Spleen (tissue), 11 donors: ENCODE results near the gene ASTN1. TPM values are rescaled to one million over a fixed set of nuclear protein-coding genes. Genes with fewer than 3 reads are reported as not detected.

Source experiments
- DNase-seq: peaks from one replicate; pipeline ENCODE4 v3.0.0-alpha.2; 2020
- H3K27ac ChIP-seq, 8 donors: fragments of 200-600 bp; sonication (generic) in 7 of 8; 1 replicate in 4 of 8; 2 replicates in 4 of 8; pipeline versions ENCODE4 v1.5.0 to v1.8.0; 2016 to 2021; ENCODE audit warnings: inconsistent platforms in 4 of 8, mild to moderate bottlenecking in 4 of 8, moderate library complexity in 1 of 8
- H3K27me3 ChIP-seq, 7 donors: fragments of 200-600 bp; sonication (generic) in 6 of 7; replicated peaks in 1 of 7; 1 replicate in 4 of 7; 2 replicates in 3 of 7; pipeline versions ENCODE4 v1.5.0 to v1.8.0; 2016 to 2021; ENCODE audit warnings: inconsistent platforms in 3 of 7, mild to moderate bottlenecking in 1 of 7
- H3K36me3 ChIP-seq, 6 donors: fragments of 200-600 bp; sonication (generic) in 5 of 6; 1 replicate in 4 of 6; 2 replicates in 2 of 6; pipeline versions ENCODE4 v1.5.0 to v1.8.0; 2016 to 2021; ENCODE audit warnings: inconsistent platforms in 2 of 6
- H3K4me1 ChIP-seq, 6 donors: fragments of 200-600 bp; sonication (generic) in 5 of 6; 1 replicate in 3 of 6; 2 replicates in 3 of 6; pipeline versions ENCODE4 v1.5.0 to v1.8.0; 2016 to 2021; ENCODE audit warnings: inconsistent platforms in 3 of 6
- H3K4me3 ChIP-seq, 8 donors: fragments of 200-600 bp; sonication (generic) in 7 of 8; 1 replicate in 4 of 8; 2 replicates in 4 of 8; pipeline versions ENCODE4 v1.5.0 to v1.8.0; 2016 to 2021; ENCODE audit warnings: inconsistent platforms in 4 of 8, mild to moderate bottlenecking in 4 of 8, moderate library complexity in 2 of 8
- H3K9me3 ChIP-seq, 8 donors: fragments of 200-600 bp; sonication (generic) in 7 of 8; 1 replicate in 4 of 8; 2 replicates in 4 of 8; pipeline versions ENCODE4 v1.5.0 to v1.8.0; 2016 to 2021; ENCODE audit warnings: inconsistent platforms in 4 of 8
- POLR2A ChIP-seq, 3 donors: fragments of 450-650 bp; IDR thresholded peaks; one replicate each; pipeline ENCODE4 v1.5.1; 2017; ENCODE audit warnings: antibody characterized with exemption in 3 of 3, mild to moderate bottlenecking in 1 of 3
- POLR2AphosphoS5 ChIP-seq, 3 donors: sonication (generic); formaldehyde crosslinking; IDR thresholded peaks; one replicate each; pipeline ENCODE4 v1.5.1; 2017; ENCODE audit warnings: antibody characterized with exemption in 3 of 3
- WGBS, 5 donors: extraction: QIAGEN DNeasy Blood & Tissue Kit in 3 of 5; methylation state at CpG; one replicate each; pipeline versions ENCODE4 v1.1.5 to v1.1.7; 2013 to 2018; 5-methylcytosine and 5-hydroxymethylcytosine counted together
- intact Hi-C: fragments of 100-400 bp; cut with DNase I; formaldehyde crosslinking; loops from one replicate; pipeline ENCODE4 v1.15.0; 2023; ENCODE audit warnings: low total_unique reads
- polyA plus RNA-seq, 3 donors: library from polyadenylated mRNA; stranded (reverse); fragments of 200-250 nt; gene quantifications; one replicate each; pipeline ENCODE4 v1.2.1, GENCODE V29; 2013
- total RNA-seq, 7 donors: library from RNA; depleted of rRNA in 3 of 7; stranded (reverse); fragments of >200 nt in 3 of 7; fragmentation: NEBNext Ultra II Directional in 4 of 7; extraction: Animal tissue kit (Norgen Biotek cat#: 25700) in 4 of 7; gene quantifications; one replicate each; pipeline versions ENCODE4 v1.1.0 to v1.2.1, GENCODE V29; 2016 to 2021
- TF ChIP-seq, protein P1 (sequence below), 11 experiments: fragments of 200-600 bp in 7 of 11; fragments of 450-650 bp in 4 of 11; sonication (generic) in 4 of 11; IDR thresholded peaks in 8 of 11; conservative IDR thresholded peaks in 3 of 11; 1 replicate in 7 of 11; 2 replicates in 4 of 11; pipeline versions ENCODE4 v1.4.0 to v1.8.0; 2016 to 2021; ENCODE audit warnings: antibody characterized with exemption in 11 of 11, inconsistent platforms in 4 of 11, mild to moderate bottlenecking in 1 of 11
- donor health status: healthy with polysubstance abuse.
- donor health status: DM: no; HTN: no; CAD: no; lungs with moderate emphysema.
- donor health status: DM: no; HTN: no; CAD: no.
- donor health status: Bipolar disorder and iron deficiency.
- donor health status: healthy.
- donor health status: DM: no; HTN: no; CAD: no.
- donor health status: DM: yes; HTN: yes; CAD: no.

The ASTN1 gene
- total and polyA plus RNA-seq, 10 donors = 0.56 to 7.5 (median 4.2) TPM

DNA sequence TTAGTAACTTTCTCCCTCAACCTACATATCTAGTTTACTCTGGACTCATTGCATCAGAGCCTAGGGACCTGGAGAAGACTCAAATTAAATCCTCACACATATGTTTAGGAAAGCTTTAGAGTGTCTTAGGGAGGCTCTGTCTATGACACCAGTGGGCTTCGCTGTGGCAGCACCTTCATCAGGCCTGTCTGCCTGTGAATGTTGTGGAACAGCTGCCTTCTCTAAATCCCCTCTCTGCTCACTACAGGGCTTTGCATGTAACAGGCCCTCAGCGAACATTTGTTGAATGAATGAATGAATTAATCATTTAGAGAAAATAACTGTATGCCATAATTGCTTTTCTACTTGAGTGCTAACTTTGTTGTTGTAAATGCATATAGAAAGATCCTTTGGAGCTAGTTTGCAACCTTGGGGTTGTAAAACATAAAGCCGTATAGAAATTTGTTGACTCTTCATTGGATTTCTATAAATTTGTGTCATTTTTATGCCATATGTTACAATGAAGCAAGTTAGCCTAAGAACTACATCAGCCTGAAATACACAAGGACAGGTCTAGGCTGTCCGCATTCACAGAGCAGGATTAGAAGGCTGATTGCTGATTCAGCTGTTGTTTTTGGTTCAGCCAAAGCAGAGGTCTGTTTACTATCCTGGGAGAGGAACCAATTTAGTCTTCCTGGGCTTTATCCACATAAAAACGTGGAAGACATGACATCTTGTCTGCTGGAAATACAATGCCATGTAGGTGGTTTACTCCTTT, 238.0 kb downstream of the ASTN1 start:
- DNase-seq = no peak
- H3K4me3 ChIP-seq = no peak overlapping the region
- 71 to 79% (median 75%) methylated on average over 5 of the region's 5 CpGs for WGBS, 5 donors
- H3K27me3 ChIP-seq = no peaks in the 10 kb centered on the region
- no peak overlapping the region for H3K27ac ChIP-seq
- H3K36me3 ChIP-seq = no peaks in the 10 kb centered on the region
- TF ChIP-seq, protein P1, sequence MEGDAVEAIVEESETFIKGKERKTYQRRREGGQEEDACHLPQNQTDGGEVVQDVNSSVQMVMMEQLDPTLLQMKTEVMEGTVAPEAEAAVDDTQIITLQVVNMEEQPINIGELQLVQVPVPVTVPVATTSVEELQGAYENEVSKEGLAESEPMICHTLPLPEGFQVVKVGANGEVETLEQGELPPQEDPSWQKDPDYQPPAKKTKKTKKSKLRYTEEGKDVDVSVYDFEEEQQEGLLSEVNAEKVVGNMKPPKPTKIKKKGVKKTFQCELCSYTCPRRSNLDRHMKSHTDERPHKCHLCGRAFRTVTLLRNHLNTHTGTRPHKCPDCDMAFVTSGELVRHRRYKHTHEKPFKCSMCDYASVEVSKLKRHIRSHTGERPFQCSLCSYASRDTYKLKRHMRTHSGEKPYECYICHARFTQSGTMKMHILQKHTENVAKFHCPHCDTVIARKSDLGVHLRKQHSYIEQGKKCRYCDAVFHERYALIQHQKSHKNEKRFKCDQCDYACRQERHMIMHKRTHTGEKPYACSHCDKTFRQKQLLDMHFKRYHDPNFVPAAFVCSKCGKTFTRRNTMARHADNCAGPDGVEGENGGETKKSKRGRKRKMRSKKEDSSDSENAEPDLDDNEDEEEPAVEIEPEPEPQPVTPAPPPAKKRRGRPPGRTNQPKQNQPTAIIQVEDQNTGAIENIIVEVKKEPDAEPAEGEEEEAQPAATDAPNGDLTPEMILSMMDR (IDR thresholded peaks at IDR 0.05 in 8 of 11, conservative IDR thresholded peaks at IDR 0.05 in 3 of 11) = no peak
- TF ChIP-seq POLR2AphosphoS5 (IDR thresholded peaks at IDR 0.05) = no peak
- TF ChIP-seq POLR2A (IDR thresholded peaks at IDR 0.05) = no peak
- intact Hi-C loops = no loop called here
- H3K4me1 ChIP-seq = no peaks in the 10 kb centered on the region
- H3K9me3 ChIP-seq = no peaks in the 10 kb centered on the region

DNA sequence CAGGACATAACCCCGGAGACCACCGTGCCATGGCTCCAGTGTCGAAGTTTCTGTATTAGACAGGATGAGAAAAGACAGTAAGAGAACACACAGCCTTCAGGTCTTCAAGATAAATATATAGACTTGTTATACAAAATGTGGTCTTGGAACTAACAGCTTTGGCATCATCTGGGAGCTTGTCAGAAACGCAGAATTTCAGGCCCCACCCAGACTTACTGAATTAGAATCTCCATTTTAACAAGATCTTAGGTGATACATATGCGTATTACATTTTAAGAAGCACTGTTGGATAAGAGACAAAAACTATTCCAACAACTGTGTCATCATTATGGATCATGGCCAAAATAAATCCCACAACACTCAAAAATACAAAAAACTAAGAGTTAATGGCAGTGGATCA, 239.3 kb downstream of the ASTN1 start:
- no peak for DNase-seq
- Histone ChIP-seq H3K4me1 (no peaks in the 10 kb centered on the region), H3K27ac (no peak overlapping the region), H3K4me3 (no peak overlapping the region), H3K27me3 (no peaks in the 10 kb centered on the region), H3K36me3 (no peaks in the 10 kb centered on the region), H3K9me3 (no peaks in the 10 kb centered on the region)
- intact Hi-C loops = no loop called here
- 90 to 96% (median 93%) methylated on average over 5 of the region's 5 CpGs for WGBS, 5 donors
- TF ChIP-seq POLR2AphosphoS5 (IDR thresholded peaks at IDR 0.05) (no peak), POLR2A (IDR thresholded peaks at IDR 0.05) (no peak)
- TF ChIP-seq, protein P1 (IDR thresholded peaks at IDR 0.05 in 8 of 11, conservative IDR thresholded peaks at IDR 0.05 in 3 of 11) = no peak

DNA sequence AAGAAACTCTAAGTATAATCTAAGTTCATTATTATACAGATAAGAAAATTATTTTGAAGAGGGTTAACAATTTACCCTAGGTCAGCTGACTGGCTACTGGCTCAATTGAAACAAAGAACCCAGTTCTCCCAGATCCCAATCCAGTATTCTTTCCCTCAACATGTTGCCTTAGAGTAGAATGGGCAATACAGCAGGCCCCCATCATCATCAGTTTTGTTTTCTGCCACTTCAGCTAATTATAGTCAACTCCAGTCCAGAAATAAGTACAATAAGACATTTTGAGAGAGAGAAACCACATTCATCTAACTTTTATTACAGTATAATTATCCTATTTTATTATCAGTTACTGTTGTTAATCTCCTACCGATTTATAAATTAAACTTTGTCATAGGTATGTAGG, 241.2 kb downstream of the ASTN1 start:
- no peak for DNase-seq
- intact Hi-C loops = no loop called here
- TF ChIP-seq, protein P1 (IDR thresholded peaks at IDR 0.05 in 8 of 11, conservative IDR thresholded peaks at IDR 0.05 in 3 of 11) = no peak
- TF ChIP-seq POLR2AphosphoS5 (IDR thresholded peaks at IDR 0.05) = no peak
- no peak for TF ChIP-seq POLR2A (IDR thresholded peaks at IDR 0.05)
- Histone ChIP-seq H3K9me3 (no peaks in the 10 kb centered on the region), H3K4me1 (no peaks in the 10 kb centered on the region), H3K27me3 (peaks cover 0 to 4% (median 0%) of the 10 kb centered on the region in 7 donors), H3K27ac (no peak overlapping the region), H3K4me3 (no peak overlapping the region), H3K36me3 (no peaks in the 10 kb centered on the region)
- 79 to 96% (median 88%) methylated on average over 1 of the region's 1 CpG for WGBS, 5 donors

DNA sequence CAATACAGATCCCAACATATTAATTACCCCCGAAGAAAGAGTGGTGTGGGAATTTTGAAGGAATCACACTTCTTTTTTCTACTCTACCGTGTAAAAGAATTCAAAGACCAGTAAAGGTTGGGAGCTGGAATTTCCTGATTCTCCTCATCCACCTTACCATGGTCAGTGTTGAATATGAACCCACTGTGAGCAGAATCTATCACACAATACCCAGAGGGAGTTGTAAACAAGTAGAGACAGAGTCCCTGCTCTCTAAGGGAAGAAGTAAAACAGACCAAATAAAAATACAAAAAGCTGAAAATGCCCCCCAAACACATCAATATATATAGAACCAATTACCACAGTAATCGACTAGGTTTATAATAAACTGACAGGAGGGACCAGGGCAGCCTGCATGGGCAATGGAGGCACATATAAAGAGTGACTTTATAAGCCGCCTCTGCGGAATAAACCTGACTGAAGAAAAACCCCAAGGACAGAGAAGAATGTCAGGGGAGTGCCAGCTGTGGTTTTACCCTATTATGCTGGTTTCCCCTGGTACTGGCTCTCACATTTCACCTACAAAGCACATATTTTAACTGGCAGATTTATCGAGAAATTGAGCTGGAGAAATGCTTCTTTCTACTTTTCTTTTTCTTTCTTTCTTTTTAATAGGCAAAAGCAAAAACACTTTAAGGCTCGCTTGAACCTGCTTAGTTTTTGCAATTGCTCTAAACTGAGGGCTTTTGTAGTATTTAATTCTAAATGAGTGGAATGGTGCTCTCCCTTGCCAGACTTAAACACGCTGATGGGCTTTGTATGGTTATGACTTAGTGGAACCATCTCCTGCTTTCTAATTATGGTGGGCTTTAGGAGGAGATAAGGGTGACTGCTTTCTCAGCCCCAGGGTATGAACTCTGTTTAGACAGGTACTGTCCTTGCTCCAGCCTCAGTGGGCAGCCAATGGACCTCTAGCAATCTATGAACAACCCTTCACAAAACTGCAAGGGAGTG, 244.8 kb downstream of the ASTN1 start:
- intact Hi-C loops = no loop called here
- no peak overlapping the region for H3K27ac ChIP-seq

More for the DNA sequence above, 244.8 kb downstream of the ASTN1 start:
- Histone ChIP-seq H3K36me3 (no peaks in the 10 kb centered on the region), H3K27me3 (peaks cover 0 to 4% (median 0%) of the 10 kb centered on the region in 7 donors), H3K9me3 (no peaks in the 10 kb centered on the region), H3K4me3 (no peak overlapping the region), H3K4me1 (no peaks in the 10 kb centered on the region)
- no peak for TF ChIP-seq POLR2A (IDR thresholded peaks at IDR 0.05)
- TF ChIP-seq, protein P1 (IDR thresholded peaks at IDR 0.05 in 8 of 11, conservative IDR thresholded peaks at IDR 0.05 in 3 of 11) = no peak
- TF ChIP-seq POLR2AphosphoS5 (IDR thresholded peaks at IDR 0.05) = no peak
- 74 to 87% (median 81%) methylated on average over 8 of the region's 8 CpGs for WGBS, 5 donors
- DNase-seq = no peak
